ENCODE measurements around the gene STKLD1.

DNA sequence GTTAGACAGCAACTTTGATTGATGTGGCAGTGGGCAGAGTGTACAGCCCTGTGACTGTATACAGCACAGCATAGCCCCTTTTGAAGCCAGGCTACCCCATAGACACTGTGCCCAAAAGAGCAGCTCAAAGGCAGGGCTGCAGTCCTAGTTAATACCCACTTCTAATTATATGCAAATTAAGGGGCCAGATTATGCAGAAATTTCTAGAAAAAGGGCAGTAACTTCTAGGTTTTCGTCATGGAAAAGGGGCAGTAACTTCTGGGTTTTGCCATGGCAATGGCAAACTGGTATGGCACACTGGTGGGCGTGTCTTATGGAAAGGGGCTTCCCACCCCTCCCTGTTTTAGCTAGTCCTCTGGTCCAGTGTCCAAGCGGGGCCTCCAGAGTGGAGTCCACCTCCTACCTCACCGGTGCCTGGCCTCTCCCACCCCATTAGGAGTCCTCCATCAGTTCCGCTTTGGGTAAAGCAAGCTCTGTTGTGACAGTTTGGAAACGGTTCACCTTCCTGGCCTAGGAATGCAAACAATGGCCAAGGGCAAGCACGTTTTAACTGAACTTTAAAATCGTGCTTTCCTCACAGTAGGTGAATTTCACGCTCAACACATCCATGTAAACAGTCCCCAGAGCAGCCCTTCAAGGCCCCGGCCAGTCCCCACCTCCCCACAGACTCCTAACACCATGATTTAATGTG lies 51.6 kb downstream of the STKLD1 start:
- TF ChIP-seq, protein P1, sequence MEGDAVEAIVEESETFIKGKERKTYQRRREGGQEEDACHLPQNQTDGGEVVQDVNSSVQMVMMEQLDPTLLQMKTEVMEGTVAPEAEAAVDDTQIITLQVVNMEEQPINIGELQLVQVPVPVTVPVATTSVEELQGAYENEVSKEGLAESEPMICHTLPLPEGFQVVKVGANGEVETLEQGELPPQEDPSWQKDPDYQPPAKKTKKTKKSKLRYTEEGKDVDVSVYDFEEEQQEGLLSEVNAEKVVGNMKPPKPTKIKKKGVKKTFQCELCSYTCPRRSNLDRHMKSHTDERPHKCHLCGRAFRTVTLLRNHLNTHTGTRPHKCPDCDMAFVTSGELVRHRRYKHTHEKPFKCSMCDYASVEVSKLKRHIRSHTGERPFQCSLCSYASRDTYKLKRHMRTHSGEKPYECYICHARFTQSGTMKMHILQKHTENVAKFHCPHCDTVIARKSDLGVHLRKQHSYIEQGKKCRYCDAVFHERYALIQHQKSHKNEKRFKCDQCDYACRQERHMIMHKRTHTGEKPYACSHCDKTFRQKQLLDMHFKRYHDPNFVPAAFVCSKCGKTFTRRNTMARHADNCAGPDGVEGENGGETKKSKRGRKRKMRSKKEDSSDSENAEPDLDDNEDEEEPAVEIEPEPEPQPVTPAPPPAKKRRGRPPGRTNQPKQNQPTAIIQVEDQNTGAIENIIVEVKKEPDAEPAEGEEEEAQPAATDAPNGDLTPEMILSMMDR (IDR thresholded peaks at IDR 0.05) = no peak
- TF ChIP-seq POLR2AphosphoS5 (IDR thresholded peaks at IDR 0.05) (no peak), POLR2A (IDR thresholded peaks at IDR 0.05) (no peak)
